Measurements from ENCODE around the gene PRKCA. TPM values are rescaled to one million over a fixed set of nuclear protein-coding genes. Genes with fewer than 3 reads are reported as not detected.

The PRKCA gene
- total and polyA plus RNA-seq, 9 of the 15 experiments (the other 6 are each of a cell fraction or from before 2014, with no cell fraction given): 3.2 to 33.0 (median 17.8) TPM

GRCh38 chr17:66542967-66543520 is 240.6 kb downstream of the PRKCA start:
- no peak overlapping the region for H3K9ac ChIP-seq (ENCODE audit: insufficient read depth in 1 of 2, low read depth in 2 of 2, low read length in 2 of 2)
- H2AFZ ChIP-seq (ENCODE audit: low read depth, low read length): no peak overlapping the region

More at GRCh38 chr17:66542967-66543520, 240.6 kb downstream of the PRKCA start:
- intact Hi-C loops (cut with micrococcal nuclease) (no loop called here), in situ Hi-C loops (cut with MboI) (no loop called here)
- peaks cover 36% of the 10 kb centered on the region; the same call in 1 of the 2 replicates for H4K20me1 ChIP-seq (replicated peaks; ENCODE audit: control insufficient read depth, insufficient read depth, low read length)
- H3K9me1 ChIP-seq (ENCODE audit: control insufficient read depth, insufficient read depth, low read length): no peaks in the 10 kb centered on the region
- TF ChIP-seq RREB1 (CRISPR knock-in tag; IDR thresholded peaks at IDR 0.05): no peak
- H3K27ac ChIP-seq (ENCODE audit: extremely low read depth, low read depth, low read length): no peak overlapping the region
- ATAC-seq: no peak
- H3K36me3 ChIP-seq (ENCODE audit: control insufficient read depth, insufficient read depth, low read length): no peaks in the 10 kb centered on the region
- no TSS peak for BruUV-seq (replicated peaks)
- 92% methylated on average over 3 of the region's 3 CpGs for WGBS (ENCODE audit: insufficient coverage, low coverage, missing lambda C conversion rate)
- no peaks in the 10 kb centered on the region for H3K9me3 ChIP-seq (replicated peaks; ENCODE audit: control insufficient read depth, insufficient read depth, low read depth, low read length)
- CTCF ChIA-PET (ENCODE audit: low intra/inter-chr PET ratio): no interaction called here
- H3K4me3 ChIP-seq: no peak overlapping the region
- no peak for DNase-seq (ENCODE audit: extremely low read depth in 1 of 4, low spot score in 3 of 4)
- peaks cover 7% of the 10 kb centered on the region; the same call in 1 of the 3 replicates for H3K79me2 ChIP-seq (ENCODE audit: control insufficient read depth, insufficient read depth, low read length)
- POLR2A ChIA-PET: no interaction called here
- peaks cover 4 to 20% of the 10 kb centered on the region in 2 experiments for H3K4me1 ChIP-seq (replicated peaks in 1 of 2; ENCODE audit: control insufficient read depth in 2 of 2, insufficient read depth in 2 of 2, low read length in 2 of 2)
- H3K27me3 ChIP-seq (ENCODE audit: control insufficient read depth in 2 of 2, insufficient read depth in 2 of 2, low read length in 2 of 2): no peaks in the 10 kb centered on the region
- no peak for FAIRE-seq
- no peak overlapping the region for H3K4me2 ChIP-seq (ENCODE audit: insufficient read depth, low read length)

Data from K562 (cell line).